Nephron progenitor cell (in vitro differentiated cells): ENCODE results near the gene FGF18.

ENCODE experiments used
- DNase-seq: peaks from one replicate; pipeline ENCODE4 v3.0.0; 2021
- H3K27ac Mint-ChIP-seq: 2 replicates; pipeline ENCODE4 v1.8.0; 2021; ENCODE audit warnings: mild to moderate bottlenecking, moderate library complexity, mixed read lengths
- H3K27me3 Mint-ChIP-seq: 2 replicates; pipeline ENCODE4 v1.8.0; 2021; ENCODE audit warnings: mild to moderate bottlenecking, low read depth, mixed read lengths; ENCODE audit not compliant: poor library complexity
- H3K36me3 Mint-ChIP-seq: 2 replicates; pipeline ENCODE4 v1.8.0; 2021; ENCODE audit warnings: low read depth, mixed read lengths
- H3K4me1 Mint-ChIP-seq: 2 replicates; pipeline ENCODE4 v1.8.0; 2021; ENCODE audit warnings: mixed read lengths
- H3K4me3 Mint-ChIP-seq: 2 replicates; pipeline ENCODE4 v1.8.0; 2021; ENCODE audit warnings: mild to moderate bottlenecking, moderate library complexity, mixed read lengths
- H3K9me3 Mint-ChIP-seq: 2 replicates; pipeline ENCODE4 v1.8.0; 2021; ENCODE audit warnings: mild to moderate bottlenecking, moderate library complexity, mixed read lengths
- TF ChIP-seq, protein P1 (sequence below): fragments of 200-600 bp; sonication (generic); IDR thresholded peaks from 2 replicates; pipeline ENCODE4 v1.5.0; 2021; ENCODE audit warnings: antibody characterized with exemption

The FGF18 gene

GRCh38 chr5:171474230-171474813 is 54.9 kb downstream of the FGF18 start:
- peaks cover 34% of the 10 kb centered on the region for H3K27me3 Mint-ChIP-seq
- TF ChIP-seq, protein P1, sequence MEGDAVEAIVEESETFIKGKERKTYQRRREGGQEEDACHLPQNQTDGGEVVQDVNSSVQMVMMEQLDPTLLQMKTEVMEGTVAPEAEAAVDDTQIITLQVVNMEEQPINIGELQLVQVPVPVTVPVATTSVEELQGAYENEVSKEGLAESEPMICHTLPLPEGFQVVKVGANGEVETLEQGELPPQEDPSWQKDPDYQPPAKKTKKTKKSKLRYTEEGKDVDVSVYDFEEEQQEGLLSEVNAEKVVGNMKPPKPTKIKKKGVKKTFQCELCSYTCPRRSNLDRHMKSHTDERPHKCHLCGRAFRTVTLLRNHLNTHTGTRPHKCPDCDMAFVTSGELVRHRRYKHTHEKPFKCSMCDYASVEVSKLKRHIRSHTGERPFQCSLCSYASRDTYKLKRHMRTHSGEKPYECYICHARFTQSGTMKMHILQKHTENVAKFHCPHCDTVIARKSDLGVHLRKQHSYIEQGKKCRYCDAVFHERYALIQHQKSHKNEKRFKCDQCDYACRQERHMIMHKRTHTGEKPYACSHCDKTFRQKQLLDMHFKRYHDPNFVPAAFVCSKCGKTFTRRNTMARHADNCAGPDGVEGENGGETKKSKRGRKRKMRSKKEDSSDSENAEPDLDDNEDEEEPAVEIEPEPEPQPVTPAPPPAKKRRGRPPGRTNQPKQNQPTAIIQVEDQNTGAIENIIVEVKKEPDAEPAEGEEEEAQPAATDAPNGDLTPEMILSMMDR, result no peak
- H3K9me3 Mint-ChIP-seq, result peaks cover 26% of the 10 kb centered on the region
- no peak overlapping the region for H3K27ac Mint-ChIP-seq
- no peak overlapping the region for H3K4me3 Mint-ChIP-seq
- peaks cover 12% of the 10 kb centered on the region for H3K4me1 Mint-ChIP-seq
- DNase-seq, result no peak
- H3K36me3 Mint-ChIP-seq, result peaks cover 5% of the 10 kb centered on the region

DNA sequence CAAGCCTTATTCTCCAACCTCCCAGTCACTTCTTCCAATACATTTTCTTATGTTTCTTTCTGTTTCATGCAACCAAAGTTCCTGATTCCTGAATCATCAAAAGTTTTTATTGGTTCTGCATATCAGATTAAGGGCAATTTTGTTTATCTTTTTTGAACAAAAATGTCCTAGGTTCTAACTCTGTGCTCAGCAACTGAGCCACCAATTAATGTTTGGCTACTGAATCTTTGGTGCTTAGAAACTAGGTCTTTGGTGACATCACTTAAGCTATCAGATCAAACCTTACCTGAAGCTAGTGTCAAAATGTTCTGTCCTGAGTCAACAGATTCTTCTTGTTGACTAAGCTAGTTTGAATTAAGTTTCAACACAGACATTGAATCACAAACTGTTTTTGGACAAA is 56.1 kb downstream of the FGF18 start:
- no peak for DNase-seq
- Mint-ChIP-seq H3K9me3 (peaks cover 26% of the 10 kb centered on the region), H3K4me3 (no peak overlapping the region), H3K27me3 (peaks cover 30% of the 10 kb centered on the region), H3K36me3 (peaks cover 5% of the 10 kb centered on the region), H3K4me1 (peaks cover 17% of the 10 kb centered on the region), H3K27ac (no peak overlapping the region)
- TF ChIP-seq, protein P1, result no peak

- Mint-ChIP-seq H3K27ac (no peak overlapping the region), H3K9me3 (peaks cover 21% of the 10 kb centered on the region), H3K4me1 (peaks cover 20% of the 10 kb centered on the region), H3K36me3 (peaks cover 5% of the 10 kb centered on the region), H3K27me3 (peaks cover 31% of the 10 kb centered on the region), H3K4me3 (no peak overlapping the region)
- TF ChIP-seq, protein P1, result no peak
- DNase-seq, result no peak
Observed at GRCh38 chr5:171476701-171477100, 57.3 kb downstream of the FGF18 start.

DNA sequence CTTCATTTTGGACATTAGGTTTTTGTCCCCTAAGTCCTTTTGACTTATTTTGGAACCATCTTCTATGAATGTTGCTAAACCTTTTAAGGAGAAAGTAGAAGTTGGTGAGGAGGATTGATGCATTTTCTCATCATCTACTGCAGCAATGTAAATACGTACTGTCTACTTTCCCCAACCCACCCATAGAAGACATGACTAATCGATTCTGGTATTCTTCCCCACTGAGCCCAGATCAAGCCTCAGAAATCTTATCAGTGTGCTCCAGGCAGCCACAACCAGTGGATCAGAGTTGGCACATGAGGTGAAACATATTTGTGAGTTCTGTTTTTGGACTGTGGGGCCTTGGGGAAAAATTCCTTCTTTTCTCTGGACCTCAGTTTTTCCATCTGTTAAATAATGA is 57.7 kb downstream of the FGF18 start:
- H3K36me3 Mint-ChIP-seq, result peaks cover 5% of the 10 kb centered on the region
- H3K9me3 Mint-ChIP-seq, result peaks cover 20% of the 10 kb centered on the region
- DNase-seq, result no peak
- H3K27me3 Mint-ChIP-seq, result peaks cover 32% of the 10 kb centered on the region
- H3K27ac Mint-ChIP-seq, result no peak overlapping the region
- H3K4me1 Mint-ChIP-seq, result peaks cover 24% of the 10 kb centered on the region
- H3K4me3 Mint-ChIP-seq, result no peak overlapping the region
- TF ChIP-seq, protein P1, result no peak

GRCh38 chr5:171477666-171478065 is 58.2 kb downstream of the FGF18 start:
- H3K27ac Mint-ChIP-seq, result no peak overlapping the region
- peaks cover 25% of the 10 kb centered on the region for H3K4me1 Mint-ChIP-seq
- H3K9me3 Mint-ChIP-seq, result peaks cover 14% of the 10 kb centered on the region
- peaks cover 33% of the 10 kb centered on the region for H3K27me3 Mint-ChIP-seq
- DNase-seq, result no peak
- no peaks in the 10 kb centered on the region for H3K36me3 Mint-ChIP-seq
- H3K4me3 Mint-ChIP-seq, result no peak overlapping the region
- TF ChIP-seq, protein P1, result no peak
